ENCODE measurements around the gene KRT71.

DNA sequence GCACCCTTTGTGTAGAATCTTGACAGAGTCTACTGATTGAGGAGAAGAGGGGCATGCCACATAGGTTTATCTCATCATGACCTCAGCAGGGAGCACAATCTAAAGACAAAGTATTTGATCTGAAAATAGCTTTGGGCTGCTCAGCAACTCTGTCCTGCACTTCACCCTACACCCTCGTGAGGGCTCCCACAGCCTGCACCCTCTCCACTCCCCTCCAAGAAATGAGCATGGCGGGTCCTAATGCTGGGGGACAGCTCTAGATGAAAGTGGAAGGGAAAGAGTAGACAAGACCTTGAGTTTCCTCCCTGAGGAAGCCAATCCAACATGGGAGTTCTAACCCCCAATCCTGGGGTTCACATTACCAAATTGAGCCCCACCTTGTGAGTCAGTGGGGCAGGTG lies 22.0 kb downstream of the KRT71 start:
- TF ChIP-seq, protein P1, sequence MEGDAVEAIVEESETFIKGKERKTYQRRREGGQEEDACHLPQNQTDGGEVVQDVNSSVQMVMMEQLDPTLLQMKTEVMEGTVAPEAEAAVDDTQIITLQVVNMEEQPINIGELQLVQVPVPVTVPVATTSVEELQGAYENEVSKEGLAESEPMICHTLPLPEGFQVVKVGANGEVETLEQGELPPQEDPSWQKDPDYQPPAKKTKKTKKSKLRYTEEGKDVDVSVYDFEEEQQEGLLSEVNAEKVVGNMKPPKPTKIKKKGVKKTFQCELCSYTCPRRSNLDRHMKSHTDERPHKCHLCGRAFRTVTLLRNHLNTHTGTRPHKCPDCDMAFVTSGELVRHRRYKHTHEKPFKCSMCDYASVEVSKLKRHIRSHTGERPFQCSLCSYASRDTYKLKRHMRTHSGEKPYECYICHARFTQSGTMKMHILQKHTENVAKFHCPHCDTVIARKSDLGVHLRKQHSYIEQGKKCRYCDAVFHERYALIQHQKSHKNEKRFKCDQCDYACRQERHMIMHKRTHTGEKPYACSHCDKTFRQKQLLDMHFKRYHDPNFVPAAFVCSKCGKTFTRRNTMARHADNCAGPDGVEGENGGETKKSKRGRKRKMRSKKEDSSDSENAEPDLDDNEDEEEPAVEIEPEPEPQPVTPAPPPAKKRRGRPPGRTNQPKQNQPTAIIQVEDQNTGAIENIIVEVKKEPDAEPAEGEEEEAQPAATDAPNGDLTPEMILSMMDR (IDR thresholded peaks at IDR 0.05 in 2 of 3, conservative IDR thresholded peaks at IDR 0.05 in 1 of 3; ENCODE audit: borderline replicate concordance in 1 of 3, insufficient read depth in 1 of 3, low read depth in 2 of 3, low read length in 2 of 3) = no peak
- TF ChIP-seq POLR2A (IDR thresholded peaks at IDR 0.05; ENCODE audit: borderline replicate concordance, extremely low read depth, insufficient read depth, insufficient read length) (no peak), SIN3A (IDR thresholded peaks at IDR 0.05; ENCODE audit: low read depth) (no peak), ZNF274 (IDR thresholded peaks at IDR 0.05; ENCODE audit: low read depth, low read length) (no peak), JUND (IDR thresholded peaks at IDR 0.05) (no peak), EZH2phosphoT487 (IDR thresholded peaks at IDR 0.05; ENCODE audit: borderline replicate concordance) (no peak), POLR2AphosphoS5 (IDR thresholded peaks at IDR 0.05; ENCODE audit: low read depth, low read length) (no peak), ELF1 (IDR thresholded peaks at IDR 0.05; ENCODE audit: borderline replicate concordance, low read depth) (no peak), EZH2 (IDR thresholded peaks at IDR 0.05) (no peak)
- TF ChIP-seq, protein P2, sequence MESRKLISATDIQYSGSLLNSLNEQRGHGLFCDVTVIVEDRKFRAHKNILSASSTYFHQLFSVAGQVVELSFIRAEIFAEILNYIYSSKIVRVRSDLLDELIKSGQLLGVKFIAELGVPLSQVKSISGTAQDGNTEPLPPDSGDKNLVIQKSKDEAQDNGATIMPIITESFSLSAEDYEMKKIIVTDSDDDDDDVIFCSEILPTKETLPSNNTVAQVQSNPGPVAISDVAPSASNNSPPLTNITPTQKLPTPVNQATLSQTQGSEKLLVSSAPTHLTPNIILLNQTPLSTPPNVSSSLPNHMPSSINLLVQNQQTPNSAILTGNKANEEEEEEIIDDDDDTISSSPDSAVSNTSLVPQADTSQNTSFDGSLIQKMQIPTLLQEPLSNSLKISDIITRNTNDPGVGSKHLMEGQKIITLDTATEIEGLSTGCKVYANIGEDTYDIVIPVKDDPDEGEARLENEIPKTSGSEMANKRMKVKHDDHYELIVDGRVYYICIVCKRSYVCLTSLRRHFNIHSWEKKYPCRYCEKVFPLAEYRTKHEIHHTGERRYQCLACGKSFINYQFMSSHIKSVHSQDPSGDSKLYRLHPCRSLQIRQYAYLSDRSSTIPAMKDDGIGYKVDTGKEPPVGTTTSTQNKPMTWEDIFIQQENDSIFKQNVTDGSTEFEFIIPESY (IDR thresholded peaks at IDR 0.05; ENCODE audit: extremely low read depth, insufficient replicate concordance, low read length) = no peak
- TF ChIP-seq, protein P3, sequence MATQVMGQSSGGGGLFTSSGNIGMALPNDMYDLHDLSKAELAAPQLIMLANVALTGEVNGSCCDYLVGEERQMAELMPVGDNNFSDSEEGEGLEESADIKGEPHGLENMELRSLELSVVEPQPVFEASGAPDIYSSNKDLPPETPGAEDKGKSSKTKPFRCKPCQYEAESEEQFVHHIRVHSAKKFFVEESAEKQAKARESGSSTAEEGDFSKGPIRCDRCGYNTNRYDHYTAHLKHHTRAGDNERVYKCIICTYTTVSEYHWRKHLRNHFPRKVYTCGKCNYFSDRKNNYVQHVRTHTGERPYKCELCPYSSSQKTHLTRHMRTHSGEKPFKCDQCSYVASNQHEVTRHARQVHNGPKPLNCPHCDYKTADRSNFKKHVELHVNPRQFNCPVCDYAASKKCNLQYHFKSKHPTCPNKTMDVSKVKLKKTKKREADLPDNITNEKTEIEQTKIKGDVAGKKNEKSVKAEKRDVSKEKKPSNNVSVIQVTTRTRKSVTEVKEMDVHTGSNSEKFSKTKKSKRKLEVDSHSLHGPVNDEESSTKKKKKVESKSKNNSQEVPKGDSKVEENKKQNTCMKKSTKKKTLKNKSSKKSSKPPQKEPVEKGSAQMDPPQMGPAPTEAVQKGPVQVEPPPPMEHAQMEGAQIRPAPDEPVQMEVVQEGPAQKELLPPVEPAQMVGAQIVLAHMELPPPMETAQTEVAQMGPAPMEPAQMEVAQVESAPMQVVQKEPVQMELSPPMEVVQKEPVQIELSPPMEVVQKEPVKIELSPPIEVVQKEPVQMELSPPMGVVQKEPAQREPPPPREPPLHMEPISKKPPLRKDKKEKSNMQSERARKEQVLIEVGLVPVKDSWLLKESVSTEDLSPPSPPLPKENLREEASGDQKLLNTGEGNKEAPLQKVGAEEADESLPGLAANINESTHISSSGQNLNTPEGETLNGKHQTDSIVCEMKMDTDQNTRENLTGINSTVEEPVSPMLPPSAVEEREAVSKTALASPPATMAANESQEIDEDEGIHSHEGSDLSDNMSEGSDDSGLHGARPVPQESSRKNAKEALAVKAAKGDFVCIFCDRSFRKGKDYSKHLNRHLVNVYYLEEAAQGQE (IDR thresholded peaks at IDR 0.05; ENCODE audit: low read depth) = no peak
